ENCODE results near the gene ANGPTL5.
"Not testable (repeated sequence)": the region's sequence is repeated elsewhere in the genome, so short reads cannot be mapped to it uniquely, and the experiment has no call there.

ANGPTL5 gene

GRCh38 chr11:101916422-101916821 is at the start of gene ANGPTL5:
Gene ANGPTL5, minus strand, starts transcription at chr11:101916522. Its CDS starts 8,613 bp downstream, at chr11:101907909.
- no peak for DNase-seq

- DNase-seq, result not testable (repeated sequence)
Observed at GRCh38 chr11:101964200-101964599, 47.9 kb upstream of the ANGPTL5 start.

- no peak for DNase-seq
Observed at GRCh38 chr11:101960231-101960630, 43.9 kb upstream of the ANGPTL5 start.

GRCh38 chr11:101955701-101956100 is 39.4 kb upstream of the ANGPTL5 start:
- no peak for DNase-seq

- DNase-seq, result no peak
Observed at GRCh38 chr11:101955278-101955677, 39.0 kb upstream of the ANGPTL5 start.

GRCh38 chr11:101949680-101950220 is 33.4 kb upstream of the ANGPTL5 start:
- no peak for DNase-seq

GRCh38 chr11:101945448-101945847 is 29.1 kb upstream of the ANGPTL5 start:
- DNase-seq, result no peak

GRCh38 chr11:101944923-101945322 is 28.6 kb upstream of the ANGPTL5 start:
- DNase-seq, result no peak

- DNase-seq, result no peak
Observed at GRCh38 chr11:101940901-101941520, 24.7 kb upstream of the ANGPTL5 start.

GRCh38 chr11:101931692-101932091 is 15.4 kb upstream of the ANGPTL5 start:
- DNase-seq, result no peak

GRCh38 chr11:101929294-101929915 is 13.1 kb upstream of the ANGPTL5 start:
- DNase-seq, result no peak

- DNase-seq, result no peak
Observed at GRCh38 chr11:101923554-101923953, 7.2 kb upstream of the ANGPTL5 start.

- DNase-seq, result no peak
Observed at GRCh38 chr11:101920992-101921391, 4.7 kb upstream of the ANGPTL5 start.

GRCh38 chr11:101917226-101917625 is 904 bp upstream of the ANGPTL5 start:
- no peak for DNase-seq

GRCh38 chr11:101915791-101916291 is 481 bp downstream of the ANGPTL5 start:
- DNase-seq, result no peak

- DNase-seq, result peak; percentile 93
Observed at GRCh38 chr11:101914738-101915426, 1.4 kb downstream of the ANGPTL5 start, which contains the start of gene CEP126. Gene CEP126, plus strand, starts transcription at chr11:101915010. Its CDS starts 275 bp downstream, at chr11:101915285.

GRCh38 chr11:101914341-101914737 is 2.0 kb downstream of the ANGPTL5 start:
- no peak for DNase-seq

- no peak for DNase-seq
Observed at GRCh38 chr11:101913656-101914055, 2.7 kb downstream of the ANGPTL5 start.

- DNase-seq, result no peak
Observed at GRCh38 chr11:101912823-101913284, 3.5 kb downstream of the ANGPTL5 start.

- no peak for DNase-seq
Observed at GRCh38 chr11:101909087-101909486, 7.2 kb downstream of the ANGPTL5 start.

- DNase-seq, result no peak
Observed at GRCh38 chr11:101907815-101908214, 8.5 kb downstream of the ANGPTL5 start.

- no peak for DNase-seq
Observed at GRCh38 chr11:101894505-101894904, 21.8 kb downstream of the ANGPTL5 start.

- DNase-seq, result no peak
Observed at GRCh38 chr11:101889767-101890166, 26.6 kb downstream of the ANGPTL5 start.
